HepG2 (cell line): ENCODE measurements around the gene BACE1-AS. TPM values are rescaled to one million over a fixed set of nuclear protein-coding genes. Genes with fewer than 3 reads are reported as not detected.

ENCODE experiments used
- CHD4 ChIP-seq: fragments of 200-600 bp; sonication (generic); IDR thresholded peaks from 2 replicates; pipeline ENCODE4 v1.7.0; 2017; ENCODE audit warnings: mild to moderate bottlenecking, low read length, borderline replicate concordance
- HMG20A ChIP-seq: IDR thresholded peaks from 2 replicates; pipeline ENCODE4 v1.6.1; 2016; ENCODE audit warnings: borderline replicate concordance
- HOXA9 ChIP-seq: sonication (generic); formaldehyde crosslinking; IDR thresholded peaks from 2 replicates; pipeline ENCODE4 v1.8.1; 2022; ENCODE audit warnings: missing genetic modification reagents, mild to moderate bottlenecking, moderate library complexity, borderline replicate concordance
- KAT8 ChIP-seq: IDR thresholded peaks from 2 replicates; pipeline ENCODE4 v1.6.1; 2016; ENCODE audit warnings: missing genetic modification reagents, missing compliant biosample characterization
- MAF1 ChIP-seq: sonication (generic); formaldehyde crosslinking; IDR thresholded peaks from 2 replicates; pipeline ENCODE4 v1.5.0; 2020; ENCODE audit warnings: missing genetic modification reagents, borderline replicate concordance
- MED1 ChIP-seq: sonication (generic); formaldehyde crosslinking; IDR thresholded peaks from 2 replicates; pipeline ENCODE4 v1.4.0; 2020; ENCODE audit warnings: missing genetic modification reagents
- NR2F6 ChIP-seq, 2 experiments: IDR thresholded peaks; 2 replicates each; pipeline ENCODE4 v1.6.1; 2016; ENCODE audit warnings: antibody characterized with exemption in 1 of 2, mild to moderate bottlenecking in 1 of 2
- PAX8 ChIP-seq: sonication (generic); formaldehyde crosslinking; IDR thresholded peaks from 2 replicates; pipeline ENCODE4 v1.8.0; 2022; ENCODE audit warnings: mild to moderate bottlenecking, missing genetic modification reagents, borderline replicate concordance
- PITX1 ChIP-seq: sonication (generic); formaldehyde crosslinking; IDR thresholded peaks from 2 replicates; pipeline ENCODE4 v1.5.1; 2020; ENCODE audit warnings: mild to moderate bottlenecking, missing genetic modification reagents
- PRMT3 ChIP-seq: sonication (generic); formaldehyde crosslinking; IDR thresholded peaks from 2 replicates; pipeline ENCODE4 v1.8.1; 2022; ENCODE audit warnings: low read depth, mild to moderate bottlenecking, moderate library complexity, missing genetic modification reagents, borderline replicate concordance
- RARG ChIP-seq: sonication (generic); formaldehyde crosslinking; IDR thresholded peaks from 2 replicates; pipeline ENCODE4 v1.4.0; 2020; ENCODE audit warnings: low read depth, mild to moderate bottlenecking, missing genetic modification reagents
- SRF ChIP-seq: IDR thresholded peaks from 2 replicates; pipeline ENCODE4 v1.6.1; 2011; ENCODE audit warnings: mild to moderate bottlenecking, low read depth, low read length, moderate library complexity
- STAG1 ChIP-seq: sonication (generic); formaldehyde crosslinking; IDR thresholded peaks from 2 replicates; pipeline ENCODE4 v1.4.0; 2020; ENCODE audit warnings: missing genetic modification reagents
- ZFAT ChIP-seq: sonication (generic); formaldehyde crosslinking; conservative IDR thresholded peaks from 2 replicates; pipeline ENCODE4 v1.8.1; 2023; ENCODE audit warnings: missing genetic modification reagents, inconsistent platforms
- ZFP37 ChIP-seq: sonication (generic); formaldehyde crosslinking; IDR thresholded peaks from 2 replicates; pipeline ENCODE4 v1.4.0; 2020; ENCODE audit warnings: missing genetic modification reagents, borderline replicate concordance
- ZFX ChIP-seq: sonication (generic); formaldehyde crosslinking; IDR thresholded peaks from 2 replicates; pipeline ENCODE4 v1.4.0; 2020; ENCODE audit warnings: mild to moderate bottlenecking, low read depth, missing genetic modification reagents, moderate library complexity
- ZNF256 ChIP-seq: sonication (generic); formaldehyde crosslinking; conservative IDR thresholded peaks from 2 replicates; pipeline ENCODE4 v1.4.0; 2020; ENCODE audit warnings: missing genetic modification reagents
- ZNF317 ChIP-seq: sonication (generic); formaldehyde crosslinking; IDR thresholded peaks from 2 replicates; pipeline ENCODE4 v1.5.0; 2020; ENCODE audit warnings: mild to moderate bottlenecking, missing genetic modification reagents
- ZNF343 ChIP-seq: sonication (generic); formaldehyde crosslinking; IDR thresholded peaks from 2 replicates; pipeline ENCODE4 v1.4.0; 2020; ENCODE audit warnings: mild to moderate bottlenecking, missing genetic modification reagents
- ZNF350 ChIP-seq: sonication (generic); formaldehyde crosslinking; IDR thresholded peaks from 2 replicates; pipeline ENCODE4 v1.4.0; 2020; ENCODE audit warnings: mild to moderate bottlenecking, low read depth, missing genetic modification reagents, borderline replicate concordance
- ZNF629 ChIP-seq: sonication (generic); formaldehyde crosslinking; conservative IDR thresholded peaks from 2 replicates; pipeline ENCODE4 v1.5.0; 2020; ENCODE audit warnings: missing genetic modification reagents
- ZNF746 ChIP-seq: sonication (generic); formaldehyde crosslinking; IDR thresholded peaks from 2 replicates; pipeline ENCODE4 v1.8.0; 2022; ENCODE audit warnings: mild to moderate bottlenecking, missing genetic modification reagents
- ZNF772 ChIP-seq: sonication (generic); formaldehyde crosslinking; IDR thresholded peaks from 2 replicates; pipeline ENCODE4 v1.5.0; 2020; ENCODE audit warnings: mild to moderate bottlenecking, missing genetic modification reagents
- polyA plus RNA-seq, 8 experiments: library from polyadenylated mRNA; depleted of rRNA in 3 of 8; stranded (reverse) in 7 of 8; unstranded in 1 of 8; fragments of >200 nt; fragmentation: Illumina TruSeq in 4 of 8; extraction: Trizol in 4 of 8; gene quantifications; 2 replicates each; pipeline versions ENCODE4 v1.2.1 to v1.2.3, GENCODE V29; 2011 to 2016; ENCODE audit warnings: low read depth in 4 of 8, missing spikeins in 1 of 8, mixed read lengths in 1 of 8; ENCODE audit not compliant: insufficient read depth in 1 of 8
- total RNA-seq, 5 experiments: library from RNA; depleted of rRNA; stranded (reverse); fragments of >200 nt; fragmentation: Illumina TruSeq; extraction: Trizol; gene quantifications; 2 replicates each; pipeline ENCODE4 v1.2.3, GENCODE V29; 2016; ENCODE audit warnings: low read depth in 1 of 5
- TF ChIP-seq, protein P1 (sequence below): IDR thresholded peaks from 2 replicates; pipeline ENCODE4 v1.6.1; 2016; ENCODE audit warnings: missing compliant biosample characterization, missing genetic modification reagents, borderline replicate concordance
- TF ChIP-seq, protein P2 (sequence below): sonication (generic); formaldehyde crosslinking; IDR thresholded peaks from 2 replicates; pipeline ENCODE4 v1.5.1; 2020; ENCODE audit warnings: missing genetic modification reagents, mild to moderate bottlenecking, borderline replicate concordance
- TF ChIP-seq, protein P3 (sequence below): sonication (generic); formaldehyde crosslinking; IDR thresholded peaks from 2 replicates; pipeline ENCODE4 v1.4.0; 2020; ENCODE audit warnings: mild to moderate bottlenecking, missing genetic modification reagents
- TF ChIP-seq, protein P4 (sequence below): sonication (generic); formaldehyde crosslinking; IDR thresholded peaks from 2 replicates; pipeline ENCODE4 v1.9.0; 2021; ENCODE audit warnings: missing genetic modification reagents, borderline replicate concordance
- TF ChIP-seq, protein P5 (sequence below): sonication (generic); formaldehyde crosslinking; IDR thresholded peaks from 2 replicates; pipeline ENCODE4 v1.4.0; 2020; ENCODE audit warnings: missing genetic modification reagents

BACE1-AS gene
- total and polyA plus RNA-seq, 2 of the 13 experiments (the other 11 are each of a cell fraction or from before 2014, with no cell fraction given) = 2.0 to 3.9 TPM

DNA sequence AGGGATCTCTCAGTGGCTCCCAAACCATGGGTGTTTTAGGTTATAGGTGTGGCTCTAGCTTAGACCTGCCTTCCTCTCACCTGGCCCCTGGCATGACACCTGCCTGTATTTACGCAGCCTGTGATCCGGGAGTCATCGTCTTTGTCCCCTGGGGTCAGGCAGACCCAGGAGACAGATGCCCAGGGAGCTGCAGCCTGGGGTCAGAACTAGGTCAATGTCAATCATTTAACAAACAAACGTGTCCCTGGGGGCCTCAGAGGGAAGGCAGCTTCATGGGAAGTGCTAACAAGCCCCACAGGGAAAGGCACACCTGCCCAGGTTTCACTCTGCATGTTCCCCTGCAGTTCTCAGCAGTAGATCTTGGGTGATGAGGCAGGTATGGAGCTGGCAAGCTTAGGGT lies 12.0 kb downstream of the BACE1-AS start (continued):
- TF ChIP-seq ZNF317 = no peak
- TF ChIP-seq PAX8 (CRISPR knock-in tag) = no peak
- TF ChIP-seq HMG20A (CRISPR knock-in tag) = peak; percentile 32; the same call in 1 of the 2 replicates
- TF ChIP-seq KAT8 (CRISPR knock-in tag) = no peak
- no peak for TF ChIP-seq ZNF343 (CRISPR knock-in tag)
- TF ChIP-seq, protein P1, sequence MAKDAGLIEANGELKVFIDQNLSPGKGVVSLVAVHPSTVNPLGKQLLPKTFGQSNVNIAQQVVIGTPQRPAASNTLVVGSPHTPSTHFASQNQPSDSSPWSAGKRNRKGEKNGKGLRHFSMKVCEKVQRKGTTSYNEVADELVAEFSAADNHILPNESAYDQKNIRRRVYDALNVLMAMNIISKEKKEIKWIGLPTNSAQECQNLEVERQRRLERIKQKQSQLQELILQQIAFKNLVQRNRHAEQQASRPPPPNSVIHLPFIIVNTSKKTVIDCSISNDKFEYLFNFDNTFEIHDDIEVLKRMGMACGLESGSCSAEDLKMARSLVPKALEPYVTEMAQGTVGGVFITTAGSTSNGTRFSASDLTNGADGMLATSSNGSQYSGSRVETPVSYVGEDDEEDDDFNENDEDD (CRISPR knock-in tag) = no peak
- 0 out of 2 replicates have a peak, but pooled peaks have one; percentile 38 for TF ChIP-seq MED1 (CRISPR knock-in tag)
- TF ChIP-seq, protein P2, sequence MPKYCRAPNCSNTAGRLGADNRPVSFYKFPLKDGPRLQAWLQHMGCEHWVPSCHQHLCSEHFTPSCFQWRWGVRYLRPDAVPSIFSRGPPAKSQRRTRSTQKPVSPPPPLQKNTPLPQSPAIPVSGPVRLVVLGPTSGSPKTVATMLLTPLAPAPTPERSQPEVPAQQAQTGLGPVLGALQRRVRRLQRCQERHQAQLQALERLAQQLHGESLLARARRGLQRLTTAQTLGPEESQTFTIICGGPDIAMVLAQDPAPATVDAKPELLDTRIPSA (CRISPR knock-in tag) = no peak
- TF ChIP-seq, protein P3, sequence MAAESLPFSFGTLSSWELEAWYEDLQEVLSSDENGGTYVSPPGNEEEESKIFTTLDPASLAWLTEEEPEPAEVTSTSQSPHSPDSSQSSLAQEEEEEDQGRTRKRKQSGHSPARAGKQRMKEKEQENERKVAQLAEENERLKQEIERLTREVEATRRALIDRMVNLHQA (CRISPR knock-in tag) = no peak
- peak; percentile 34; the same call in 1 of the 2 replicates for TF ChIP-seq PITX1 (CRISPR knock-in tag)
- no peak for TF ChIP-seq ZFAT (CRISPR knock-in tag)
- no peak for TF ChIP-seq ZNF350
- no peak for TF ChIP-seq PRMT3
- no peak for TF ChIP-seq ZNF256
- TF ChIP-seq HOXA9 = 0 out of 2 replicates have a peak, but pooled peaks have one; percentile 70
- TF ChIP-seq STAG1 (CRISPR knock-in tag) = no peak
- TF ChIP-seq ZNF629 (CRISPR knock-in tag) = no peak
- TF ChIP-seq ZNF772 = no peak
- TF ChIP-seq SRF = no peak
- TF ChIP-seq, protein P4, sequence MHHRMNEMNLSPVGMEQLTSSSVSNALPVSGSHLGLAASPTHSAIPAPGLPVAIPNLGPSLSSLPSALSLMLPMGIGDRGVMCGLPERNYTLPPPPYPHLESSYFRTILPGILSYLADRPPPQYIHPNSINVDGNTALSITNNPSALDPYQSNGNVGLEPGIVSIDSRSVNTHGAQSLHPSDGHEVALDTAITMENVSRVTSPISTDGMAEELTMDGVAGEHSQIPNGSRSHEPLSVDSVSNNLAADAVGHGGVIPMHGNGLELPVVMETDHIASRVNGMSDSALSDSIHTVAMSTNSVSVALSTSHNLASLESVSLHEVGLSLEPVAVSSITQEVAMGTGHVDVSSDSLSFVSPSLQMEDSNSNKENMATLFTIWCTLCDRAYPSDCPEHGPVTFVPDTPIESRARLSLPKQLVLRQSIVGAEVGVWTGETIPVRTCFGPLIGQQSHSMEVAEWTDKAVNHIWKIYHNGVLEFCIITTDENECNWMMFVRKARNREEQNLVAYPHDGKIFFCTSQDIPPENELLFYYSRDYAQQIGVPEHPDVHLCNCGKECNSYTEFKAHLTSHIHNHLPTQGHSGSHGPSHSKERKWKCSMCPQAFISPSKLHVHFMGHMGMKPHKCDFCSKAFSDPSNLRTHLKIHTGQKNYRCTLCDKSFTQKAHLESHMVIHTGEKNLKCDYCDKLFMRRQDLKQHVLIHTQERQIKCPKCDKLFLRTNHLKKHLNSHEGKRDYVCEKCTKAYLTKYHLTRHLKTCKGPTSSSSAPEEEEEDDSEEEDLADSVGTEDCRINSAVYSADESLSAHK (CRISPR knock-in tag) = no peak
- TF ChIP-seq ZFP37 = no peak
- no peak for TF ChIP-seq ZNF746 (CRISPR knock-in tag)
- TF ChIP-seq RARG (CRISPR knock-in tag) = no peak
- TF ChIP-seq MAF1 = no peak
- peak; percentile 75 for TF ChIP-seq NR2F6 (IDR thresholded peaks at IDR 0.05)
- peak; percentile 81 for TF ChIP-seq NR2F6 (CRISPR knock-in tag; IDR thresholded peaks at IDR 0.05)
- TF ChIP-seq, protein P5, sequence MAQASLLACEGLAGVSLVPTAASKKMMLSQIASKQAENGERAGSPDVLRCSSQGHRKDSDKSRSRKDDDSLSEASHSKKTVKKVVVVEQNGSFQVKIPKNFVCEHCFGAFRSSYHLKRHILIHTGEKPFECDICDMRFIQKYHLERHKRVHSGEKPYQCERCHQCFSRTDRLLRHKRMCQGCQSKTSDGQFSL = no peak
- TF ChIP-seq ZFX (CRISPR knock-in tag) = no peak
- TF ChIP-seq CHD4 = no peak
